ENCODE data around the gene SF1. TPM values are rescaled to one million over a fixed set of nuclear protein-coding genes. Genes with fewer than 3 reads are reported as not detected.

The SF1 gene
- total RNA-seq, 1 donor from 2014 or later: 140 TPM

DNA sequence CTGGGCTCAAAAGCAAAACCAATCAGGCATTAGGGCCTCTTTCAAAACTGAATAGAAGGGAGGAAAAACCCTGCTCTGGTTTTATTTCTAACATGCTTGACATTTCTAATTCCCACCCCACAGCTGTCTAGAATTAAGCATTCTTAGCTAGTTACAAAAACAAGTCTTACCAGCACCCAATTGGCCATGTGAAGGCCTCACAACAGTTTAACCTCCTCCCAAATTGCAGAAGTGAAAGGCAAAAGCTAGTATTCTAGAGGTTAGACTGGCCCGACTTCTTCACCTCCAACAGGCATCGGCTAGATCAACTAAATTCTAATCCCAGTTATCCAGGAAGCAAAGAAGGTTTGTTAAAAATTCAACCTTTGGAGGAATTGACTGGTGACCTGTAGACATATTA, 6.5 kb downstream of the SF1 start:
- Histone ChIP-seq H3K27ac (peak overlapping the region; percentile 33), H3K9me3 (ENCODE audit: low read depth) (no peaks in the 10 kb centered on the region), H4K20me1 (ENCODE audit: low read depth) (peaks cover 100% of the 10 kb centered on the region)

DNA sequence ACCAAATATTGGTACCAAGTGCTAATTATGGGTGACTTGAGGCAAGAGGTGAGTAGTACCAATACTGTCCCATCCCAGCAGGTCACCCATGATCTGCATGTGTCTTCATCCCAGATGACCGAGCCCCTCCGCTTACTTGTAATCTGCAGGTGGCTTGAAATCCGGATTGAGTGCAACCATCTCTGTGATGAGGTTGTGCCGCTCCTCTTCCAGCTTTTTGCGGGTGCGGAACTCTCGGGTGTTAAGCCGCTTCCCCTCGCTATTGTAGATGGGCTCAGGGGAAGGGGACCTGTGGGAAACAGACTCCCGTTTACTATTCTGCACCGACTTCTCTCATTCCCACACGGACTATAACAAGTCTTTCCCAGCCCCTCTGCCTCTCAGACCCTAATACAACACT, 8.2 kb downstream of the SF1 start:
- Mint-ChIP-seq H3K9me3 (no peaks in the 10 kb centered on the region), H3K4me3 (no peak overlapping the region), H3K4me1 (peaks cover 35% of the 10 kb centered on the region), H3K36me3 (peaks cover 59% of the 10 kb centered on the region), H3K27me3 (ENCODE audit: insufficient read depth, low read depth) (peaks cover 4% of the 10 kb centered on the region), H3K27ac (no peak overlapping the region)
- no peak overlapping the region for H3K9ac ChIP-seq
- no peak for DNase-seq (ENCODE audit: low spot score)
- H3K79me2 ChIP-seq (ENCODE audit: low read depth): peaks cover 89% of the 10 kb centered on the region
- H3K4me1 ChIP-seq: peaks cover 13% of the 10 kb centered on the region
- no peaks in the 10 kb centered on the region for H3K27me3 ChIP-seq
- H3F3A ChIP-seq (ENCODE audit: low read depth): peaks cover 98% of the 10 kb centered on the region
- H3K4me2 ChIP-seq: no peak overlapping the region
- TF ChIP-seq EZH2 (IDR thresholded peaks at IDR 0.05) (no peak), EZH2phosphoT487 (IDR thresholded peaks at IDR 0.05) (no peak)
- TF ChIP-seq, protein P1, sequence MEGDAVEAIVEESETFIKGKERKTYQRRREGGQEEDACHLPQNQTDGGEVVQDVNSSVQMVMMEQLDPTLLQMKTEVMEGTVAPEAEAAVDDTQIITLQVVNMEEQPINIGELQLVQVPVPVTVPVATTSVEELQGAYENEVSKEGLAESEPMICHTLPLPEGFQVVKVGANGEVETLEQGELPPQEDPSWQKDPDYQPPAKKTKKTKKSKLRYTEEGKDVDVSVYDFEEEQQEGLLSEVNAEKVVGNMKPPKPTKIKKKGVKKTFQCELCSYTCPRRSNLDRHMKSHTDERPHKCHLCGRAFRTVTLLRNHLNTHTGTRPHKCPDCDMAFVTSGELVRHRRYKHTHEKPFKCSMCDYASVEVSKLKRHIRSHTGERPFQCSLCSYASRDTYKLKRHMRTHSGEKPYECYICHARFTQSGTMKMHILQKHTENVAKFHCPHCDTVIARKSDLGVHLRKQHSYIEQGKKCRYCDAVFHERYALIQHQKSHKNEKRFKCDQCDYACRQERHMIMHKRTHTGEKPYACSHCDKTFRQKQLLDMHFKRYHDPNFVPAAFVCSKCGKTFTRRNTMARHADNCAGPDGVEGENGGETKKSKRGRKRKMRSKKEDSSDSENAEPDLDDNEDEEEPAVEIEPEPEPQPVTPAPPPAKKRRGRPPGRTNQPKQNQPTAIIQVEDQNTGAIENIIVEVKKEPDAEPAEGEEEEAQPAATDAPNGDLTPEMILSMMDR (IDR thresholded peaks at IDR 0.05): no peak
- H4K20me1 ChIP-seq (ENCODE audit: low read depth): peaks cover 100% of the 10 kb centered on the region
- no peaks in the 10 kb centered on the region for H3K9me3 ChIP-seq (ENCODE audit: low read depth)
- peaks cover 58% of the 10 kb centered on the region for H3K36me3 ChIP-seq
- no peak overlapping the region for H2AFZ ChIP-seq (replicated peaks)
- no peak overlapping the region for H3K4me3 ChIP-seq
- H3K27ac ChIP-seq: no peak overlapping the region

More for the DNA sequence above, 6.5 kb downstream of the SF1 start:
- Histone ChIP-seq H3K4me2 (no peak overlapping the region), H3K27me3 (no peaks in the 10 kb centered on the region), H3K4me1 (peaks cover 20% of the 10 kb centered on the region), H3F3A (ENCODE audit: low read depth) (peaks cover 99% of the 10 kb centered on the region), H3K4me3 (no peak overlapping the region), H3K36me3 (peaks cover 76% of the 10 kb centered on the region), H2AFZ (replicated peaks) (no peak overlapping the region), H3K79me2 (ENCODE audit: low read depth) (peaks cover 100% of the 10 kb centered on the region), H3K9ac (no peak overlapping the region)
- Mint-ChIP-seq H3K36me3 (peaks cover 70% of the 10 kb centered on the region), H3K9me3 (no peaks in the 10 kb centered on the region), H3K27me3 (ENCODE audit: insufficient read depth, low read depth) (peaks cover 4% of the 10 kb centered on the region), H3K4me3 (no peak overlapping the region), H3K27ac (no peak overlapping the region), H3K4me1 (peaks cover 41% of the 10 kb centered on the region)
- TF ChIP-seq, protein P1 (IDR thresholded peaks at IDR 0.05): no peak
- TF ChIP-seq EZH2 (IDR thresholded peaks at IDR 0.05): no peak
- no peak for TF ChIP-seq EZH2phosphoT487 (IDR thresholded peaks at IDR 0.05)
- no peak for DNase-seq (ENCODE audit: low spot score)

DNA sequence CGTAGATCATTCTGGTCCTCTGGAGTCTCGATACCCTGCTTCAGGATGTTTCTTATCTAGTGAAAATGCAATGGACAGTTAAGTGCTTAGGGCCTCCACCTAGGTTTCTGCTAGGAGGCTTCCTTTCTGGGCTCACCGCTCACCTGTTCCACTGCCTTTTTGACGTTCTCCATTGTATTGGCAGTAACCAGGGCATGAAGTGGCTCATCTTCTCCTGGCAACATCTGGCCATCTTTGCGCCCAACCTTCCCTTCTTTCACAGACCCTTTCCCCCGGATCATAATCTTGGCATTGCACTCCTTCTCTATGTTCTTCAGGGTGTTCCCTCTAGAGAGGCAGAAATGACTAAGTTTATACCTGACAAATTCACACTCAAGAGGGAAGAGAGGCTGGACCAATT, 9.1 kb downstream of the SF1 start:
- H3K27me3 ChIP-seq: no peaks in the 10 kb centered on the region
- peaks cover 58% of the 10 kb centered on the region for H3K36me3 Mint-ChIP-seq
- peaks cover 22% of the 10 kb centered on the region for H3K4me1 ChIP-seq
- H3K4me2 ChIP-seq: no peak overlapping the region
- H3K79me2 ChIP-seq (ENCODE audit: low read depth): peaks cover 88% of the 10 kb centered on the region
- no peaks in the 10 kb centered on the region for H3K9me3 Mint-ChIP-seq
- no peaks in the 10 kb centered on the region for H3K9me3 ChIP-seq (ENCODE audit: low read depth)
- TF ChIP-seq EZH2 (IDR thresholded peaks at IDR 0.05): no peak
- TF ChIP-seq, protein P1 (IDR thresholded peaks at IDR 0.05): no peak
- no peak for TF ChIP-seq EZH2phosphoT487 (IDR thresholded peaks at IDR 0.05)
- H2AFZ ChIP-seq (replicated peaks): no peak overlapping the region
- H3F3A ChIP-seq (ENCODE audit: low read depth): peaks cover 99% of the 10 kb centered on the region
- DNase-seq (ENCODE audit: low spot score): no peak
- no peak overlapping the region for H3K27ac Mint-ChIP-seq
- H3K27me3 Mint-ChIP-seq (ENCODE audit: insufficient read depth, low read depth): peaks cover 7% of the 10 kb centered on the region
- no peak overlapping the region for H3K9ac ChIP-seq
- H3K36me3 ChIP-seq: peaks cover 54% of the 10 kb centered on the region
- no peak overlapping the region for H3K4me3 ChIP-seq
- peaks cover 100% of the 10 kb centered on the region for H4K20me1 ChIP-seq (ENCODE audit: low read depth)
- peaks cover 41% of the 10 kb centered on the region for H3K4me1 Mint-ChIP-seq
- H3K4me3 Mint-ChIP-seq: peak overlapping the region; percentile 36
- no peak overlapping the region for H3K27ac ChIP-seq

All from neural progenitor cell (in vitro differentiated cells).